22Rv1 (cell line): Measurements from ENCODE around the gene ADGRD1.

ENCODE experiments used
- H3K27ac ChIP-seq: fragments of 450-650 bp; 2 replicates; pipeline ENCODE4 v1.5.1; 2017
- ZFX ChIP-seq: fragments of 450-650 bp; IDR thresholded peaks from 2 replicates; pipeline ENCODE4 v1.6.1; 2017; ENCODE audit warnings: antibody characterized with exemption, borderline replicate concordance
- TF ChIP-seq, protein P1 (sequence below): fragments of 450-650 bp; IDR thresholded peaks from 2 replicates; pipeline ENCODE4 v1.5.1; 2017; ENCODE audit warnings: mild to moderate bottlenecking

The ADGRD1 gene

DNA sequence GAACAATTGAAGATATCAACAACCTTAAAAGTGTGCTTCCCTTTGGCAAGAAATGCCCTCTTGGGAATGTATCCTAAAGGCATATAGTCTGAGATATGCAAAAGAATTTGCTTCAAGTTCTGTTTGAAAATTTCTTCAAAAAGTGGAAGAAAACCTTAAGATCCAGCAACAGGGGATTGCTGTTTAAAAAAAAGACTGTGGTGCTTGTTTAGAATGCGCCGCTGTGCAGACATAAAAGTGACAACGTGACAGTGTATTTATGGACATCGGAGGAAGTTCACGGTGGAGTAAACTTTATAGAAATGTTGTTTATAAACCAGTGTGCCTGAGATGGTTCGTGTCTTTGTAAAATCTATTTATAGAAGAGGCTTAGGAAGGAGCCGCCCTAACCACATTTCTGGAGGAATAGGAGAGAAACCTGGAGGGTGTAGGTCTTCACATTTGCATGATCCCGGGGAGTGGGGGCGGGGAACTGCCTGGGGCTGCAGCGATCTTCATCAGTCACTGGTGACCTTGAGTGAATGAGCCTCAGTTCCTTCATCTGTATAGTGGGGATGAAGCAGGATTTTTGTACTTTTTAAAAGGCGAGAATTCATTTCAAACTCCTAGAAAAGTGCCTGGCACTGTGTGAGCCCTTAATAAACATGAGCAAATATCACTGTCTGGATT is 27.5 kb downstream of the ADGRD1 start:
- no peak overlapping the region for H3K27ac ChIP-seq
- TF ChIP-seq, protein P1, sequence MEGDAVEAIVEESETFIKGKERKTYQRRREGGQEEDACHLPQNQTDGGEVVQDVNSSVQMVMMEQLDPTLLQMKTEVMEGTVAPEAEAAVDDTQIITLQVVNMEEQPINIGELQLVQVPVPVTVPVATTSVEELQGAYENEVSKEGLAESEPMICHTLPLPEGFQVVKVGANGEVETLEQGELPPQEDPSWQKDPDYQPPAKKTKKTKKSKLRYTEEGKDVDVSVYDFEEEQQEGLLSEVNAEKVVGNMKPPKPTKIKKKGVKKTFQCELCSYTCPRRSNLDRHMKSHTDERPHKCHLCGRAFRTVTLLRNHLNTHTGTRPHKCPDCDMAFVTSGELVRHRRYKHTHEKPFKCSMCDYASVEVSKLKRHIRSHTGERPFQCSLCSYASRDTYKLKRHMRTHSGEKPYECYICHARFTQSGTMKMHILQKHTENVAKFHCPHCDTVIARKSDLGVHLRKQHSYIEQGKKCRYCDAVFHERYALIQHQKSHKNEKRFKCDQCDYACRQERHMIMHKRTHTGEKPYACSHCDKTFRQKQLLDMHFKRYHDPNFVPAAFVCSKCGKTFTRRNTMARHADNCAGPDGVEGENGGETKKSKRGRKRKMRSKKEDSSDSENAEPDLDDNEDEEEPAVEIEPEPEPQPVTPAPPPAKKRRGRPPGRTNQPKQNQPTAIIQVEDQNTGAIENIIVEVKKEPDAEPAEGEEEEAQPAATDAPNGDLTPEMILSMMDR = no peak
- no peak for TF ChIP-seq ZFX

DNA sequence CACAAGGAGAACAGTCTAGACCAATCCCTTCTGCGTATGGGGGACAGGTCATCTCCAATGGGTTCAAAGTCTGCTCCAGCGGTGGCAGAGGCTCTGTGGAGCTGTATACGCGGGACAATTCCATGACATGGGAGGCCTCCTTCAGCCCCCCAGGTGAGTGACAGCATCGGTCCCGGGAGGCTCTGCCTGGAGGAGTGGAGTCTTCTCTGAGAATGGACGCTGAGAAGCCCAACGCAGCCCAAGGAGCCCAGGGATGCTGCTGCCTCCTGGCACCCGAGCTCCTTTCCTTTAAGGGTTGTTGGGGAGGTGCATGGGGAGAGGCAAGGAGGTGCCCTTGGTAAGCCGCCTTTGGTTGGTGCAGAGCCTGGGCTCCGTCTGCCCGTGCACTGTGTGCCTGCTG is 28.2 kb downstream of the ADGRD1 start:
- H3K27ac ChIP-seq = no peak overlapping the region
- TF ChIP-seq, protein P1 = no peak
- TF ChIP-seq ZFX = no peak

DNA sequence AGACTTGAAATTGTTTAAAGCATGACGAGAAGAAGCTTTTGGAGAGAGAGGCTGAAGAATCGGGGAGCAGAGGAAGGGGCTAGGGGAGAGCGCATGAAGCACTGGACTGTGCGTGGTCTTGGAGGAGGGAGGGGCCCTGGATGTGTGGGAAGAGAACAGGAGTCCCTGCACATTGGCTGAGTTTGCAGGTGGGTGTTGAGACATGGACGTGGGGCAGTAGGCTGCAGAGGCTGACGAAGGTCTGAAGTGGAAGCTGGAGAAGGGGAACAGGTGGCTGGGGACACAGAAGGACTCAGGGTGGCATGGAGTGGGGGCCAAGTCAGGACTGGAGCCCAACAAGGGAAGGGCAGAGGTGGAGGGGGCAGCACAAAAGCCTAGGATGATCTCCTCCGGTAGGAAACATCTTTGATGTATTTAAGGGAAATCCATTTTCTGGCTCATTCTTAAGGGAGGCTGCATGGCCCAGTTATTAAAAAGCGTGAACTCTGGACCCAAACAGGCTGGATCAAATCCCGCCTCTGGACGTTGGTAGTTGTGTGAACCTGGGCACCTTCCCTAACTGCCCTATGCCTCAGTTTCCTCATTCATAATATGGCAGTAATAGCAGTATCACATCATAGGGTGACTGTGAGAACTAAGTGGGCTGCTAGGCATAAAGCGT is 29.0 kb downstream of the ADGRD1 start:
- H3K27ac ChIP-seq = no peak overlapping the region
- TF ChIP-seq, protein P1 = no peak
- TF ChIP-seq ZFX = no peak

DNA sequence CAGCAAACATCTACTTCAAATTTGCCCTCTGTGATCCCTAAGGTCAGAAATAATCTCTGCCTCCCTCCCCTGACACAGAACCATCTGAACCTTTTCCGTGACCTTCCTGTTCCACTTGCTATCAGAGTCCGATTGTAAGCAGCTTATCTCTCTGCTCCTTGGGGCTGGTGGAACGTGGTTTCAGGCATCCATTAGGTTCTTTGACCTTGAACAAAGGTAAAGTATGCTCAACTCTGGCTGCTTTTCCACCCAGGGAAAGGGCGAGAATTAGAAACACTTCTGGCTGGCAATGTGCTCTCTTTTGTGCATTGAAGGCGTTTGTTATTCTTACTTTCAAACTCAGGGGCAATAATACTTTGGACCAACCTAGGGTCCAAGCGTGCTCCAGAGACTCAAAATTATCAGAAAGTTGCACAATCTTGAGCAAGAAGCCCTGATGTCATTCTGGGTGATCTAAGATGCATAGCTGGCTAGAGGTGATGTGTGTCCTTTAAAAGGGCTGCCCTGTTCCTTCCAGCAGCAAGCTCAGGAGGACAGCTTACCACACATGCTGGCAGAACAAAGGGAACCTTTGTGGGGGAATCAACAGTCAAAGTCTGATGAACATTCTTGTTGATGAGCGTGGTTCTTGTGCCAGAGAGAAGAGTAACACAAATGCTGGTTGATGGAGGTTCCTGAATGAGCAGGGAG is 29.8 kb downstream of the ADGRD1 start:
- H3K27ac ChIP-seq = no peak overlapping the region
- TF ChIP-seq, protein P1 = no peak
- no peak for TF ChIP-seq ZFX

DNA sequence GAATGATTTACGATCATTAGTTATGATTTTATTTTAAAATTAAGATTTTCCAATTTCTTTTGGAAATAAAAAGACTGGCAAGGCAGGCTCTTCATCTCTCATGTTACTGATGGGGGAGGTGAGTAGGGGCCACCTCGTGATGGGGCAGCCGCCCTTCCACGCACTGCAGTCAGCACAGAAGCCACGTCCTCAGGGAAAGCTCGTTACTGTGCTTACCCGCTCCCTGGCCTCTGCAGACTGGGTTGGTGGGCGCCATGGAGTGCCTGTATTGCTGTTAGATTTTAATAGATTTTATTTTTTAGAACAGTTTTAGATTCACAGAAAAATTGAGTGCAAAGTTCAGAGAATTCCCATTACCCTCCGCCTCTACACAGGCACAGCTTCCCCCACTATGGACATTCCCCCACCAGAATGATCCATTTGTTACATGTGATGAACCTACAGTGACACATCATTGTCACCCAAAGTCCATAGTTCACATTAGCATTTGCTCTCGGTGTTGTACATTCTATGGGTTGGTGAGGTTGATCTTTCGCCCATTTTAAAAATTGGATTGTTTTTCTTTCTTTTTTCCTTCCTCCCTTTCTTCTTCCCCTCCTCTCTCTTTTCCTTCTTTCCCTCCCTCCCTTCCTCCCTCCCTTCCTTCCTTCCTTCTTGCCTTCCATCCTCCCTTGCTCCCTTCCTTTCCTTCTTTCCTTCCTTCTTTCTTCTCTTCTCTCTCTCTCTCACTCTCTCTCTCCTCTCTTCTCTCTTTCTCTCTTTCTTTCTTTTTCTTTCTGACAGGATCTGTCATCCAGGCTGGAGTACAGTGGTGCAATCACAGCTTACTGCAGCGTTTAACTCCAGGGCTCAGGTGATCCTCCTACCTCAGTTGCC is 30.7 kb downstream of the ADGRD1 start:
- TF ChIP-seq ZFX = no peak
- TF ChIP-seq, protein P1 = no peak
- H3K27ac ChIP-seq = no peak overlapping the region

DNA sequence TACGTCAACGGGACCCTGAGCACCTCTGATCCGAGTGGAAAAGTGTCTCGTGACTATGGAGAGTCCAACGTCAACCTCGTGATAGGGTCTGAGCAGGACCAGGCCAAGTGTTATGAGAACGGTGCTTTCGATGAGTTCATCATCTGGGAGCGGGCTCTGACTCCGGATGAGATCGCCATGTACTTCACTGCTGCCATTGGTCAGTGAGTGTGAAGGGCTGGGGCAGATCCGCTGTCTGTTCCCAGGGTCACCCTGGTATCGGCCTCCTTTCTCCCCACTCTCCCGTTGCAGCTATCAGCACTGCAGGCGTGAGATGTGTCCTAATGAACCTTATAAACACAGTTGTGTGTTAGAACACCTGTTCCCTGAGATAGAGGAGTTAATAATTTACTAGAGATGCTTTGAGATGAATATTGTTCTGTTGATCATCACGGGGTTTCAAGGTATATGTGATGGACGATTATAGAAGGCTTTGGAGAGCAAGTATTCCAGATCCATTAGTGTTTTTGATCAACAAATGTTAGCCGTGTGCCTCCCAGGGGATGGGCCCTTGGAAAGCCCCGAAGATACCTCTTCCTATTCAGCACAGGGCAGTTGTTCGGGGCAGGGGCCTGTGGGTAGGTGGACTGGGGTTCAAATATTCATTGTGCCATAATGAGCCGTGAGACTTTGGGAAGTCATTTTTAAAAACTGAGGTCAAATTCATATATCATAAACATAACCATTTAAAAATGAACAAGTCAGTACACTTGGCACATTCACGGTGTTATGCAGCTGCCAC is 33.6 kb downstream of the ADGRD1 start:
- H3K27ac ChIP-seq = no peak overlapping the region
- TF ChIP-seq, protein P1 = no peak
- no peak for TF ChIP-seq ZFX
